Hepatocyte (in vitro differentiated cells): Measurements from ENCODE around the gene KAT5. TPM values are rescaled to one million over a fixed set of nuclear protein-coding genes. Genes with fewer than 3 reads are reported as not detected.
"Not testable (repeated sequence)": the region's sequence is repeated elsewhere in the genome, so short reads cannot be mapped to it uniquely, and the experiment has no call there.

Experiments used
- DNase-seq: peaks from one replicate; pipeline ENCODE4 v3.0.0-alpha.2; 2016; ENCODE audit warnings: low spot score
- H2AFZ ChIP-seq: fragments of 200-600 bp; sonication (generic); 2 replicates; pipeline ENCODE4 v1.6.0; 2016; ENCODE audit warnings: antibody characterized with exemption, mild to moderate bottlenecking
- H3K27ac ChIP-seq: fragments of 200-600 bp; sonication (generic); 2 replicates; pipeline ENCODE4 v1.5.1; 2016; ENCODE audit warnings: mild to moderate bottlenecking
- H3K27me3 ChIP-seq: fragments of 200-600 bp; sonication (generic); 2 replicates; pipeline ENCODE4 v1.6.1; 2016
- H3K36me3 ChIP-seq: fragments of 200-600 bp; sonication (generic); replicated peaks from 2 replicates; pipeline ENCODE4 v1.5.1; 2016; ENCODE audit warnings: low read depth; ENCODE audit not compliant: insufficient read depth
- H3K4me1 ChIP-seq: fragments of 200-600 bp; sonication (generic); 2 replicates; pipeline ENCODE4 v1.5.1; 2016; ENCODE audit warnings: mild to moderate bottlenecking, moderate library complexity; ENCODE audit not compliant: insufficient read depth
- H3K4me2 ChIP-seq: fragments of 200-600 bp; sonication (generic); 2 replicates; pipeline ENCODE4 v1.6.0; 2016
- H3K4me3 ChIP-seq: fragments of 200-600 bp; sonication (generic); 2 replicates; pipeline ENCODE4 v1.5.1; 2016; ENCODE audit warnings: mild to moderate bottlenecking
- H3K79me2 ChIP-seq: fragments of 200-600 bp; sonication (generic); 2 replicates; pipeline ENCODE4 v1.6.0; 2017; ENCODE audit warnings: mild to moderate bottlenecking
- H3K9me2 ChIP-seq: fragments of 200-600 bp; sonication (generic); replicated peaks from 2 replicates; pipeline ENCODE4 v1.6.0; 2017; ENCODE audit warnings: mild to moderate bottlenecking; ENCODE audit not compliant: insufficient read depth
- H3K9me3 ChIP-seq: fragments of 200-600 bp; sonication (generic); 2 replicates; pipeline ENCODE4 v1.5.1; 2016; ENCODE audit warnings: low read depth, mild to moderate bottlenecking
- H4K20me1 ChIP-seq: fragments of 200-600 bp; sonication (generic); 2 replicates; pipeline ENCODE4 v1.6.0; 2016; ENCODE audit warnings: mild to moderate bottlenecking; ENCODE audit not compliant: insufficient read depth, poor library complexity, severe bottlenecking
- EZH2 ChIP-seq: fragments of 200-600 bp; sonication (generic); IDR thresholded peaks from 2 replicates; pipeline ENCODE4 v1.6.1; 2016; ENCODE audit warnings: antibody characterized with exemption, mild to moderate bottlenecking, borderline replicate concordance
- EZH2phosphoT487 ChIP-seq: fragments of 200-600 bp; sonication (generic); IDR thresholded peaks from one replicate; pipeline ENCODE4 v1.6.1; 2018; ENCODE audit warnings: antibody characterized with exemption, mild to moderate bottlenecking, low read depth, moderate library complexity; ENCODE audit not compliant: unreplicated experiment, severe bottlenecking
- WGBS: methylation state at CpG from one replicate; pipeline ENCODE4 v1.1.6; 2016; ENCODE audit warnings: low lambda C conversion rate; ENCODE audit errors: missing lambda C conversion rate; 5-methylcytosine and 5-hydroxymethylcytosine counted together
- polyA plus RNA-seq: library from polyadenylated mRNA; unstranded; fragments of >200 nt; fragmentation: Nextera tagmentation; extraction: Ambion mirVana; gene quantifications from 2 replicates; pipeline ENCODE4 v1.2.1, GENCODE V29; 2016
- total RNA-seq: library from RNA; depleted of rRNA; stranded (reverse); fragments of >200 nt; gene quantifications from 2 replicates; pipeline ENCODE4 v1.2.3, GENCODE V29; 2014
- TF ChIP-seq, protein P1 (sequence below): fragments of 200-600 bp; sonication (generic); IDR thresholded peaks from 2 replicates; pipeline ENCODE4 v1.5.1; 2016; ENCODE audit warnings: antibody characterized with exemption, mild to moderate bottlenecking; ENCODE audit not compliant: poor library complexity

Gene KAT5
- total and polyA plus RNA-seq, 2 experiments from 2014 or later = 41.7 to 53.1 TPM

DNA sequence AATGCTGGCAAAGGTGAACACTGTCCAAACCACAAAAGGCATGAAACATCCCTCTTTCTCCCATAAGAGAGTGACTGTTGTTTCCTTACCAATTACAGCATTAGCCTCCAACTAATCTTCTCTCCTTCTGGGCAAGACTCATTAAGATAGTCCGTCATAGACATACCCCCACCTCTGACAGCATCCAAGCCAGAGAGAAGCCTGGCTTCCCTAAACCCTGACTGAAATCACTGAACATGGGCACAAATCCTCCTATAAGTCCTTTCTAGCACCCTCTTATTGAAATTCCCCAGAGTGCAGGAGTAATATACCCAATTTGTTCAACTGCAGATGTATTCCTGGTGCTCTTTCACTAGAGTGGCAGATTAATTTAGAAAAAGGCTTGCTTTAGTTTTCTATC lies 10.2 kb downstream of the KAT5 start:
- TF ChIP-seq EZH2phosphoT487 (no peak), EZH2 (no peak)
- TF ChIP-seq, protein P1, sequence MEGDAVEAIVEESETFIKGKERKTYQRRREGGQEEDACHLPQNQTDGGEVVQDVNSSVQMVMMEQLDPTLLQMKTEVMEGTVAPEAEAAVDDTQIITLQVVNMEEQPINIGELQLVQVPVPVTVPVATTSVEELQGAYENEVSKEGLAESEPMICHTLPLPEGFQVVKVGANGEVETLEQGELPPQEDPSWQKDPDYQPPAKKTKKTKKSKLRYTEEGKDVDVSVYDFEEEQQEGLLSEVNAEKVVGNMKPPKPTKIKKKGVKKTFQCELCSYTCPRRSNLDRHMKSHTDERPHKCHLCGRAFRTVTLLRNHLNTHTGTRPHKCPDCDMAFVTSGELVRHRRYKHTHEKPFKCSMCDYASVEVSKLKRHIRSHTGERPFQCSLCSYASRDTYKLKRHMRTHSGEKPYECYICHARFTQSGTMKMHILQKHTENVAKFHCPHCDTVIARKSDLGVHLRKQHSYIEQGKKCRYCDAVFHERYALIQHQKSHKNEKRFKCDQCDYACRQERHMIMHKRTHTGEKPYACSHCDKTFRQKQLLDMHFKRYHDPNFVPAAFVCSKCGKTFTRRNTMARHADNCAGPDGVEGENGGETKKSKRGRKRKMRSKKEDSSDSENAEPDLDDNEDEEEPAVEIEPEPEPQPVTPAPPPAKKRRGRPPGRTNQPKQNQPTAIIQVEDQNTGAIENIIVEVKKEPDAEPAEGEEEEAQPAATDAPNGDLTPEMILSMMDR = no peak
- H4K20me1 ChIP-seq = peaks cover 13% of the 10 kb centered on the region
- H2AFZ ChIP-seq = no peak overlapping the region
- H3K79me2 ChIP-seq = peaks cover 20% of the 10 kb centered on the region
- H3K27me3 ChIP-seq = no peaks in the 10 kb centered on the region
- no peak overlapping the region for H3K4me2 ChIP-seq
- WGBS = 88% methylated on average over 1 of the region's 1 CpG
- H3K9me3 ChIP-seq = no peaks in the 10 kb centered on the region
- no peak overlapping the region for H3K27ac ChIP-seq
- no peaks in the 10 kb centered on the region for H3K9me2 ChIP-seq
- no peak overlapping the region for H3K4me3 ChIP-seq
- peaks cover 11% of the 10 kb centered on the region for H3K4me1 ChIP-seq
- no peaks in the 10 kb centered on the region for H3K36me3 ChIP-seq
- DNase-seq = no peak

DNA sequence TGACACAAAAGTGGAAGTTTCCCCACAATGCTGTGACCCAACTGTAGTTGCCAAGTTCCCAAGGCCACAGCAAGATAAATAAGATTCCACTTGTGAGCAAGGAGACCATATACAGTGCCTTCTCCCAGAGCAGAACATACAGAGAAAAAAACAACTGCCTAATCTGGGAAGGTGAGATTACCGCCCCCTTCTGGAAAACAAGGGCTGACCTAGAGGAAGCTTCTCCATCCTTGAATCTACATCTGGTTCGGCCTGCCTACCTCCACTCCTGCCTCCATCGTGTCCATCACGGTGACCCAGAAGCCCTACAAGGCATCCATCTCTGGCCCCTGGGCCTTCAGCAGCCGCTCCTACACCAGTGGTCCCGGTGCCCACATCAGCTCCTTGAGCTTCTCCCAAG lies 14.6 kb downstream of the KAT5 start:
- H3K9me2 ChIP-seq = no peaks in the 10 kb centered on the region
- WGBS = 74% methylated on average over 6 of the region's 6 CpGs
- no peaks in the 10 kb centered on the region for H3K36me3 ChIP-seq
- no peaks in the 10 kb centered on the region for H4K20me1 ChIP-seq
- no peak overlapping the region for H3K4me2 ChIP-seq
- H3K9me3 ChIP-seq = no peaks in the 10 kb centered on the region
- no peaks in the 10 kb centered on the region for H3K27me3 ChIP-seq
- no peaks in the 10 kb centered on the region for H3K79me2 ChIP-seq
- TF ChIP-seq EZH2 = no peak
- TF ChIP-seq EZH2phosphoT487 = no peak
- TF ChIP-seq, protein P1 = no peak
- no peak for DNase-seq
- no peaks in the 10 kb centered on the region for H3K4me1 ChIP-seq
- no peak overlapping the region for H2AFZ ChIP-seq
- no peak overlapping the region for H3K27ac ChIP-seq
- H3K4me3 ChIP-seq = no peak overlapping the region

- no peaks in the 10 kb centered on the region for H3K9me2 ChIP-seq
- no peaks in the 10 kb centered on the region for H3K79me2 ChIP-seq
- WGBS = 92% methylated on average over 13 of the region's 15 CpGs
- H3K9me3 ChIP-seq = no peaks in the 10 kb centered on the region
- H2AFZ ChIP-seq = no peak overlapping the region
- H3K27ac ChIP-seq = no peak overlapping the region
- no peak overlapping the region for H3K4me3 ChIP-seq
- H3K4me1 ChIP-seq = no peaks in the 10 kb centered on the region
- no peak for DNase-seq
- TF ChIP-seq, protein P1 = no peak
- TF ChIP-seq EZH2phosphoT487 (no peak), EZH2 (no peak)
- H3K4me2 ChIP-seq = no peak overlapping the region
- no peaks in the 10 kb centered on the region for H4K20me1 ChIP-seq
- H3K27me3 ChIP-seq = no peaks in the 10 kb centered on the region
- H3K36me3 ChIP-seq = no peaks in the 10 kb centered on the region
These were observed 15.8 kb downstream of the KAT5 start for GRCh38 chr11:65727865-65728264.

GRCh38 chr11:65730461-65730860 lies 18.4 kb downstream of the KAT5 start:
- Histone ChIP-seq H3K79me2 (no peaks in the 10 kb centered on the region), H3K27me3 (no peaks in the 10 kb centered on the region), H3K9me2 (no peaks in the 10 kb centered on the region), H2AFZ (no peak overlapping the region), H3K9me3 (no peaks in the 10 kb centered on the region), H3K27ac (no peak overlapping the region), H3K4me1 (no peaks in the 10 kb centered on the region), H3K4me2 (no peak overlapping the region), H3K4me3 (no peak overlapping the region), H4K20me1 (no peaks in the 10 kb centered on the region), H3K36me3 (no peaks in the 10 kb centered on the region)
- DNase-seq = no peak
- WGBS = 69% methylated on average over 5 of the region's 5 CpGs
- TF ChIP-seq, protein P1 = no peak
- no peak for TF ChIP-seq EZH2
- no peak for TF ChIP-seq EZH2phosphoT487

DNA sequence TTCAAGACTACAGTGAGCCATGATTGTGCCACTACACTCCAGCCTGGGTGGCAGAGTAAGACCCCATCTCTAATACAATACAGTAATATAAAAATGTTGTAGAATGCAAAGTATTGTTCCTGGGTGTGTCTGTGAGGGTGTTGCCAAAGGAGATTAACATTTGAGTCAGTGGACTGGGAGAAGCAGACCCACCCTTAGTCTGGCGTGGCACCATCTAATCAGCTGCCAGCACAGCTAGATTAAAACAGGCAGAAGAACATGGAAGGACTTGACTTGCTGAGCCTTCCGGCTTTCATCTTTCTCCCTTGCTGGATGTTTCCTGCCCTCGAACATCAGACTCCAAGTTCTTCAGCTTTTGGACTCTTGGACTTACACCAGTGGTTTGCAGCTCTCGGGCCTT lies 23.1 kb downstream of the KAT5 start:
- WGBS = 79% methylated on average over 4 of the region's 4 CpGs
- H2AFZ ChIP-seq, H3K4me2 ChIP-seq, H4K20me1 ChIP-seq, DNase-seq, H3K79me2 ChIP-seq, H3K27me3 ChIP-seq, H3K9me3 ChIP-seq, H3K9me2 ChIP-seq, H3K27ac ChIP-seq, H3K4me3 ChIP-seq, H3K4me1 ChIP-seq, H3K36me3 ChIP-seq: not testable (repeated sequence)
